ENCODE measurements around the gene CASZ1. TPM values are rescaled to one million over a fixed set of nuclear protein-coding genes. Genes with fewer than 3 reads are reported as not detected.

CASZ1 gene
- total RNA-seq, 1 experiment from 2014 or later: 15.2 TPM

GRCh38 chr1:10665226-10665625 lies 131.2 kb downstream of the CASZ1 start:
- H4K20me1 ChIP-seq (ENCODE audit: insufficient read depth): no peaks in the 10 kb centered on the region
- no peaks in the 10 kb centered on the region for H3F3A ChIP-seq (ENCODE audit: insufficient read depth, low read depth)
- no peak for TF ChIP-seq EZH2 (IDR thresholded peaks at IDR 0.05; ENCODE audit: low read depth)
- TF ChIP-seq, protein P1, sequence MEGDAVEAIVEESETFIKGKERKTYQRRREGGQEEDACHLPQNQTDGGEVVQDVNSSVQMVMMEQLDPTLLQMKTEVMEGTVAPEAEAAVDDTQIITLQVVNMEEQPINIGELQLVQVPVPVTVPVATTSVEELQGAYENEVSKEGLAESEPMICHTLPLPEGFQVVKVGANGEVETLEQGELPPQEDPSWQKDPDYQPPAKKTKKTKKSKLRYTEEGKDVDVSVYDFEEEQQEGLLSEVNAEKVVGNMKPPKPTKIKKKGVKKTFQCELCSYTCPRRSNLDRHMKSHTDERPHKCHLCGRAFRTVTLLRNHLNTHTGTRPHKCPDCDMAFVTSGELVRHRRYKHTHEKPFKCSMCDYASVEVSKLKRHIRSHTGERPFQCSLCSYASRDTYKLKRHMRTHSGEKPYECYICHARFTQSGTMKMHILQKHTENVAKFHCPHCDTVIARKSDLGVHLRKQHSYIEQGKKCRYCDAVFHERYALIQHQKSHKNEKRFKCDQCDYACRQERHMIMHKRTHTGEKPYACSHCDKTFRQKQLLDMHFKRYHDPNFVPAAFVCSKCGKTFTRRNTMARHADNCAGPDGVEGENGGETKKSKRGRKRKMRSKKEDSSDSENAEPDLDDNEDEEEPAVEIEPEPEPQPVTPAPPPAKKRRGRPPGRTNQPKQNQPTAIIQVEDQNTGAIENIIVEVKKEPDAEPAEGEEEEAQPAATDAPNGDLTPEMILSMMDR (conservative IDR thresholded peaks at IDR 0.05): no peak
- no peaks in the 10 kb centered on the region for H3K9me2 ChIP-seq (ENCODE audit: insufficient read depth)
- H3K27ac ChIP-seq: no peak overlapping the region
- intact Hi-C loops (cut with micrococcal nuclease; ENCODE audit: unreplicated experiment): no loop called here
- no peaks in the 10 kb centered on the region for H3K4me1 ChIP-seq (replicated peaks; ENCODE audit: insufficient read depth)
- CTCF ChIA-PET: no interaction called here
- no peaks in the 10 kb centered on the region for H3K27me3 ChIP-seq (ENCODE audit: insufficient read depth, low read depth)
- BruUV-seq (replicated peaks): no TSS peak
- H3K79me2 ChIP-seq (ENCODE audit: low read depth): no peaks in the 10 kb centered on the region
- no peak for DNase-seq
- no peak overlapping the region for H3K4me2 ChIP-seq
- POLR2A ChIA-PET (ENCODE audit: unreplicated experiment): no interaction called here
- no peaks in the 10 kb centered on the region for H3K36me3 ChIP-seq (ENCODE audit: low read depth)
- no peak overlapping the region for H3K4me3 ChIP-seq
- no peak overlapping the region for H2AFZ ChIP-seq
- H3K9me3 ChIP-seq (ENCODE audit: insufficient read depth, low read depth): no peaks in the 10 kb centered on the region

DNA sequence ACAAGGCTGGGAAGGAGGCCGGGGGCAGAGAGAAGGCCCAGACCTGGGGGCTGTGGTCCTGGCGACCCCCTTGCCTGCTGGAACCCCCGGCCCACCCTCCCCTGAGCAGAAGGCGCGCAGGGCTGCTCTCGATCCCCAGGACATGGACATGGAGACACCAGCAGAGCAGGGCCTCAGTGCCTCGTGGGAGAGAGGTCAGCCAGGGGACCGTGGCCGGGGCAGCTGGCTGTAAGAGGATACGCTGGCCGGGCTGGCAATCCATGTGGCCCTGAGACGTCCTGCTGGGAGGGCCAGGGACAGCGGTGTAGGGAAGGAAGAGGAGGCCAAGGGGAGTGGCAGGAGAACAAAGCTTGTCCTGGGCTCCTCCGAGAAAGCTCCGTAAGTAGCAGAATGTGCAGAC lies 132.2 kb downstream of the CASZ1 start:
- DNase-seq: no peak
- Histone ChIP-seq H3K36me3 (ENCODE audit: low read depth) (no peaks in the 10 kb centered on the region), H2AFZ (no peak overlapping the region), H3K4me1 (replicated peaks; ENCODE audit: insufficient read depth) (no peaks in the 10 kb centered on the region), H3K4me3 (no peak overlapping the region), H3K9me2 (ENCODE audit: insufficient read depth) (no peaks in the 10 kb centered on the region), H3K27ac (no peak overlapping the region), H3K9me3 (ENCODE audit: insufficient read depth, low read depth) (no peaks in the 10 kb centered on the region), H4K20me1 (ENCODE audit: insufficient read depth) (no peaks in the 10 kb centered on the region), H3K27me3 (ENCODE audit: insufficient read depth, low read depth) (no peaks in the 10 kb centered on the region), H3K4me2 (no peak overlapping the region), H3F3A (ENCODE audit: insufficient read depth, low read depth) (no peaks in the 10 kb centered on the region), H3K79me2 (ENCODE audit: low read depth) (no peaks in the 10 kb centered on the region)
- ChIA-PET CTCF (interaction anchor here (0.6 kb wide), 1 partner anchor 1162 kb away, joined by 3 read pairs; no protein-coding TSS in a partner anchor), POLR2A (ENCODE audit: unreplicated experiment) (no interaction called here)
- no TSS peak for BruUV-seq (replicated peaks)
- TF ChIP-seq, protein P1 (conservative IDR thresholded peaks at IDR 0.05): no peak
- TF ChIP-seq EZH2 (IDR thresholded peaks at IDR 0.05; ENCODE audit: low read depth): no peak
- intact Hi-C loops (cut with micrococcal nuclease; ENCODE audit: unreplicated experiment): no loop called here

DNA sequence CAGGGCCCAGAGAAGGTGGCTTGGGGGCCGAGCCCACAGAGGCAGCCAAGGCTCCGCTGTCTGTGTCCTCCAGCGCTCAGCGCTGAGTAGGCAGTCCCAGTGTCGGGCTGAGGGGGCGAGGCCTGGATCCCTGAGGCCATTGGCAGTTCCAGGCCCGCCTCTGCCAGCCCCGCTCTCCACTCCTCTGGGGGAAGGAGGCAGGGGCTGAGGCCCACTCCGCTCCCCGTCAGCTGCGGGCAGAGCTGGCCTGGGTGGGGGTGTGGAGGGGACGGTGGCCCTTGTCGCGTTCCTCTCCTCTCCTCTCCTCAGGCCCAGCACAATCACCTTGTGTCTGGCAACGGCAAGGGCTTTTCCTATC lies 132.8 kb downstream of the CASZ1 start:
- intact Hi-C loops (cut with micrococcal nuclease; ENCODE audit: unreplicated experiment): no loop called here
- H3K36me3 ChIP-seq (ENCODE audit: low read depth): no peaks in the 10 kb centered on the region
- POLR2A ChIA-PET (ENCODE audit: unreplicated experiment): no interaction called here
- H2AFZ ChIP-seq: no peak overlapping the region
- H3K79me2 ChIP-seq (ENCODE audit: low read depth): no peaks in the 10 kb centered on the region
- H3K27ac ChIP-seq: no peak overlapping the region
- no peak overlapping the region for H3K4me3 ChIP-seq
- no peaks in the 10 kb centered on the region for H3K9me3 ChIP-seq (ENCODE audit: insufficient read depth, low read depth)
- TF ChIP-seq EZH2 (IDR thresholded peaks at IDR 0.05; ENCODE audit: low read depth): no peak
- TF ChIP-seq, protein P1 (conservative IDR thresholded peaks at IDR 0.05): no peak
- H3K4me1 ChIP-seq (replicated peaks; ENCODE audit: insufficient read depth): no peaks in the 10 kb centered on the region
- H3F3A ChIP-seq (ENCODE audit: insufficient read depth, low read depth): no peaks in the 10 kb centered on the region
- no peaks in the 10 kb centered on the region for H4K20me1 ChIP-seq (ENCODE audit: insufficient read depth)
- BruUV-seq (replicated peaks): no TSS peak
- no peaks in the 10 kb centered on the region for H3K9me2 ChIP-seq (ENCODE audit: insufficient read depth)
- CTCF ChIA-PET: interaction anchor here (0.6 kb wide), 1 partner anchor 1163 kb away, joined by 3 read pairs; no protein-coding TSS in a partner anchor
- no peak for DNase-seq
- no peak overlapping the region for H3K4me2 ChIP-seq
- no peaks in the 10 kb centered on the region for H3K27me3 ChIP-seq (ENCODE audit: insufficient read depth, low read depth)

All from PC-9 (cell line).